ENCODE data around the gene UBQLN3. TPM values are rescaled to one million over a fixed set of nuclear protein-coding genes. Genes with fewer than 3 reads are reported as not detected.

The UBQLN3 gene
- not detected in 2 replicates for total RNA-seq

DNA sequence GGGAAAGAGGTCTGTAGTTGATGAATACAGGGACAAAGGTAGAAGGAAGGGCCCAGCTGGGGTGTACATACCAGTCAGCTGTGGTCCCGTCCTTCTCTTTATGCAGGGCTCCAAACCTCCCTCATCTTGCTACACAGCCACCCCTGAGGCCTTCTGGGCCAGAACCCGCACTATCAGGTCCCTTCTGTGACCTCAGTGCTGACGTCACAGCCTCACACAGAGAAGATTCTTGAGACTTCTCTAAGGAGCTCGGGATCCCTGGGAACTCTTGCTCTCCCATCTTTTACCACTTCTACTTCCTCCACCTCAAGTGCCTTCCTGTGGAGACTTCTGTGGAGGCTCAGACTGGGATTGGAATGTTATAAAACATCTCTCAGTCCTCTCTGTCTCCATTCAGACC lies at the start of gene UBQLN3:
UBQLN3 (minus strand) TSS at position 155 of the 400 bp plus-strand sequence. CDS start 399 bp downstream, outside the sequence.

DNA sequence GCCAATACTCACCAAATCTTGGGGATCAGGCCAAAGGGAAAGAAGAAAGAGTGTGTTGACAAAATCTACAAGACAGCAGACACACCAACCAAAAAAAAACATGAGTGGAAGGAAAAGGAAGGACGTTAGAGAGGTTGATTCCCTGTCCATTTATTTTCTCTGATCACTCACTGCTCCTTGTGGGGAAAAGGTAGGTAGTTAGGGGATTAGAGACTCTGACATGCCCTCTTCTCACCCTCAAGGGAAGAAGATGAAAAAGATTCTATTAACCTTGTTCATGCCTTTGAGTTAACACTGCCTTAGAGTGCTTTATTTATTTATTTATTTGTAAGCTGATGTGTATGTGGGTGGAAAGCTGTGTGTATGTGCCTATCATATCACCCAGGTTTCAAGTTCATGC lies 38.7 kb upstream of the UBQLN3 start, which contains the start of gene OR52H1:
OR52H1 (minus strand) TSS at position 101 of the 400 bp plus-strand sequence. CDS start 3,035 bp downstream, outside the sequence.

GRCh38 chr11:5516599-5516998 lies 6.8 kb upstream of the UBQLN3 start, which contains the start of gene UBQLNL:
TSS of gene UBQLNL (minus strand) at chr11:5516699. CDS start at chr11:5516441, 258 bp downstream.

DNA sequence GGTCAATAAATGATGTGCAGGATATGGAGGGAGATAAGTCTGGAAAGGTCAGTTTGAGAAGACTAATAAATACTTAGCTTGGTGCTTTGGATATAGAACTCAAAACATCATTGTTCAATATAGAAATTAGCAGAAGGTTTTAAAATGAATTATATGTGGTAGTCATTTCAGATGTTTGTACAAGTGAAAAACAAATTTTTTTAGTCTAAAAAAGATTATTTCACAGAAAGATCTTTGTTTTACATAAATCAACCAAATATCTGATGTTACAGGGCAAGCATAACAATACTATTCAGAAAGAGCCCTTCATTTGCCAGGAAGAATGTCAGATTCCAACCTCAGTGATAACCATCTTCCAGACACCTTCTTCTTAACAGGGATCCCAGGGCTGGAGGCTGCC lies 21.4 kb downstream of the UBQLN3 start, which contains the start of gene OR52D1:
OR52D1 (plus strand) TSS at position 301 of the 400 bp plus-strand sequence; CDS start at position 323, 22 bp downstream.

Other genes with a start within 250 kb of the UBQLN3 start
- gene HBE1, start 240.0 kb downstream of the UBQLN3 start, total RNA-seq = not detected in 2 replicates
- not detected in 2 replicates for gene OR51B4, start 208.0 kb downstream of the UBQLN3 start, total RNA-seq
- not detected in 2 replicates for gene OR51B2, start 185.7 kb downstream of the UBQLN3 start, total RNA-seq
- gene OR51B5, start 166.4 kb downstream of the UBQLN3 start, total RNA-seq = not detected in 2 replicates
- not detected in 2 replicates for gene OR51B6, start 158.4 kb downstream of the UBQLN3 start, total RNA-seq
- gene OR51M1, start 126.1 kb downstream of the UBQLN3 start, total RNA-seq = not detected in 2 replicates
- gene OR51Q1, start 87.8 kb downstream of the UBQLN3 start, total RNA-seq = not detected in 2 replicates
- gene OR51I1, start 68.4 kb downstream of the UBQLN3 start, total RNA-seq = not detected in 2 replicates
- gene OR51I2, start 60.6 kb downstream of the UBQLN3 start, total RNA-seq = not detected in 2 replicates
- gene OR52D1, start 21.3 kb downstream of the UBQLN3 start, total RNA-seq = not detected in 2 replicates
- gene UBQLNL, start 6.7 kb upstream of the UBQLN3 start, total RNA-seq = 0.28 TPM in 1 of 2 replicates, not detected in the other
- 0.36 TPM in 1 of 2 replicates, not detected in the other for gene OR52H1, start 38.6 kb upstream of the UBQLN3 start, total RNA-seq
- not detected in 2 replicates for gene OR52B6, start 70.9 kb upstream of the UBQLN3 start, total RNA-seq
- 1.0 and 6.8 TPM in 2 replicates for gene TRIM6, start 86.7 kb upstream of the UBQLN3 start, total RNA-seq
- 3.8 and 6.2 TPM in 2 replicates for gene TRIM34, start 115.0 kb upstream of the UBQLN3 start, total RNA-seq
- 31.1 and 36.0 TPM in 2 replicates for gene TRIM5, start 175.1 kb upstream of the UBQLN3 start, total RNA-seq
- 20.8 and 72.0 TPM in 2 replicates for gene TRIM22, start 179.8 kb upstream of the UBQLN3 start, total RNA-seq
- gene OR56B1, start 226.5 kb upstream of the UBQLN3 start, total RNA-seq = not detected in 2 replicates
- gene OR52N4, start 244.3 kb upstream of the UBQLN3 start, total RNA-seq = not detected in 2 replicates